ENCODE results near the gene ERC1. TPM values are rescaled to one million over a fixed set of nuclear protein-coding genes. Genes with fewer than 3 reads are reported as not detected.

ERC1 gene
- total RNA-seq, 1 experiment from 2014 or later, result 55.1 TPM

DNA sequence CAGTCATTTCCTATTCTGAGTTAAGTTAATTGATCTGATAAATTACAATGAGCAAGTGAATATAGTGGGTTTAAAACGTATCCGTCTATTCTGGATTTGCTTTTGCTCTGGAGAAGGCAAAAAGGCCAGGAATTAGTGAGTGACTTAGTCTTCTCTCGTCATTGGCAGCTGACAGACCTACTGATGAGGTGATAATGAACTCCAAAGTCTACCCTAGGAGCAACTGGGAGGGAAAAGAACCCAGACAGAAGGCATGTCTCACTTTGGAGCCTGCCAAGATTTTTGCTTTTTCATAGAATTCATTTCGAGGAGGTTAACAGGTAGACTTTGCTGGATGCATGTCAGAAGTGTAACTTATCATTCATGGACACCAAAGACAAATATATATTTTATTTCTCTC, 333.1 kb downstream of the ERC1 start:
- POLR2A ChIA-PET, result no interaction called here
- DNase-seq (ENCODE audit: unreplicated experiment), result no peak
- H3K27ac Mint-ChIP-seq (ENCODE audit: low read depth, unreplicated experiment), result no peak overlapping the region
- BruUV-seq (replicated peaks), result no TSS peak
- H3K9me3 Mint-ChIP-seq (ENCODE audit: unreplicated experiment), result no peaks in the 10 kb centered on the region
- CTCF ChIA-PET, result interaction anchor here (0.6 kb wide), 1 partner anchor 60 kb away, joined by 3 read pairs; no protein-coding TSS in a partner anchor
- H3K4me3 Mint-ChIP-seq (ENCODE audit: unreplicated experiment), result no peak overlapping the region
- TF ChIP-seq, protein P1, sequence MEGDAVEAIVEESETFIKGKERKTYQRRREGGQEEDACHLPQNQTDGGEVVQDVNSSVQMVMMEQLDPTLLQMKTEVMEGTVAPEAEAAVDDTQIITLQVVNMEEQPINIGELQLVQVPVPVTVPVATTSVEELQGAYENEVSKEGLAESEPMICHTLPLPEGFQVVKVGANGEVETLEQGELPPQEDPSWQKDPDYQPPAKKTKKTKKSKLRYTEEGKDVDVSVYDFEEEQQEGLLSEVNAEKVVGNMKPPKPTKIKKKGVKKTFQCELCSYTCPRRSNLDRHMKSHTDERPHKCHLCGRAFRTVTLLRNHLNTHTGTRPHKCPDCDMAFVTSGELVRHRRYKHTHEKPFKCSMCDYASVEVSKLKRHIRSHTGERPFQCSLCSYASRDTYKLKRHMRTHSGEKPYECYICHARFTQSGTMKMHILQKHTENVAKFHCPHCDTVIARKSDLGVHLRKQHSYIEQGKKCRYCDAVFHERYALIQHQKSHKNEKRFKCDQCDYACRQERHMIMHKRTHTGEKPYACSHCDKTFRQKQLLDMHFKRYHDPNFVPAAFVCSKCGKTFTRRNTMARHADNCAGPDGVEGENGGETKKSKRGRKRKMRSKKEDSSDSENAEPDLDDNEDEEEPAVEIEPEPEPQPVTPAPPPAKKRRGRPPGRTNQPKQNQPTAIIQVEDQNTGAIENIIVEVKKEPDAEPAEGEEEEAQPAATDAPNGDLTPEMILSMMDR (IDR thresholded peaks at IDR 0.05; ENCODE audit: unreplicated experiment), result no peak
- H3K4me1 Mint-ChIP-seq (ENCODE audit: insufficient read depth, unreplicated experiment), result peaks cover 4% of the 10 kb centered on the region
- intact Hi-C loops (cut with micrococcal nuclease), result no loop called here
- H3K36me3 Mint-ChIP-seq (ENCODE audit: insufficient read depth, unreplicated experiment), result no peaks in the 10 kb centered on the region
- H3K27me3 Mint-ChIP-seq (ENCODE audit: insufficient read depth, unreplicated experiment), result no peaks in the 10 kb centered on the region

DNA sequence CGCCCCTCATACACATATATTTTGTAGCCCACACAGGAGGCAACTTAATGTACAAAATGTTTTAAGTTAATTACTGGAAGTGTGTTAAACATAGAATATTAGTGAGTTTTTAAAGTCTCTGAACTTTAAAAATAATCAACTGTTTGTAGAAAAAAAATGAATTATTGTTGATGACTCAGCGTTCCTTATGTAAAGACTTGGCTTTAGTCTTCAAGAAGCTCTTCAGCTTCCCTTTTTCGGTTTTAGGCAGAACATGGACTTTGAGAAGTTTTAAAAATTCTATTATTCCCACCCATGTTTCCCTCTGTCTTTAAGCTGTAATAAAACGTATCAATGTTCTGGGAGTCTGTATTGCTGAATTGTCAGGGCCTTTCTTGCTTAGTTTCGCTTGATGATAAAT, 333.9 kb downstream of the ERC1 start:
- Mint-ChIP-seq H3K36me3 (ENCODE audit: insufficient read depth, unreplicated experiment) (no peaks in the 10 kb centered on the region), H3K27me3 (ENCODE audit: insufficient read depth, unreplicated experiment) (no peaks in the 10 kb centered on the region), H3K4me3 (ENCODE audit: unreplicated experiment) (no peak overlapping the region), H3K4me1 (ENCODE audit: insufficient read depth, unreplicated experiment) (no peaks in the 10 kb centered on the region), H3K9me3 (ENCODE audit: unreplicated experiment) (no peaks in the 10 kb centered on the region), H3K27ac (ENCODE audit: low read depth, unreplicated experiment) (no peak overlapping the region)
- intact Hi-C loops (cut with micrococcal nuclease), result no loop called here
- CTCF ChIA-PET, result interaction anchor here (0.6 kb wide), 1 partner anchor 709 kb away, joined by 3 read pairs; no protein-coding TSS in a partner anchor
- POLR2A ChIA-PET, result no interaction called here
- BruUV-seq (replicated peaks), result no TSS peak
- TF ChIP-seq, protein P1 (IDR thresholded peaks at IDR 0.05; ENCODE audit: unreplicated experiment), result no peak
- DNase-seq (ENCODE audit: unreplicated experiment), result no peak

DNA sequence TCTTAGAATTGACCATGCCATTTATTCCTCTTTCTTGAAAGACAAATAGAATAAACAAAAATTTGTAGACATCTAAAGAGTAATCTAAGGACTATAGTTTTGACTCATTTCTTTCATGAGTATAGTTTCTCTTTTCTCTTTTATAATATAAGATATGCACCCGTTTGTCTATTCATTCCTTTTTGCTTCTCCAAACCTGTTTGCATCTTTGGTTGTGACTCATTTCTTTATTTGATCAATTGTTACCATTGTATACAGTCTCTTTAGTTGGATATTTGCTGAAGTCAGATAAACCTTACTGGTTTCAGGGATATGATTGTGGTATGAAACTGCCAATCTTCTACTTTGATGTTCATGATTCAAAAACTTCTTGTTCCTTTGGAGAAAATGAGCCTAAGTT, 334.6 kb downstream of the ERC1 start:
- Mint-ChIP-seq H3K27me3 (ENCODE audit: insufficient read depth, unreplicated experiment) (no peaks in the 10 kb centered on the region), H3K4me3 (ENCODE audit: unreplicated experiment) (no peak overlapping the region), H3K27ac (ENCODE audit: low read depth, unreplicated experiment) (no peak overlapping the region), H3K9me3 (ENCODE audit: unreplicated experiment) (no peaks in the 10 kb centered on the region), H3K36me3 (ENCODE audit: insufficient read depth, unreplicated experiment) (no peaks in the 10 kb centered on the region), H3K4me1 (ENCODE audit: insufficient read depth, unreplicated experiment) (peaks cover 6% of the 10 kb centered on the region)
- intact Hi-C loops (cut with micrococcal nuclease), result no loop called here
- TF ChIP-seq, protein P1 (IDR thresholded peaks at IDR 0.05; ENCODE audit: unreplicated experiment), result no peak
- no peak for DNase-seq (ENCODE audit: unreplicated experiment)
- BruUV-seq (replicated peaks), result no TSS peak
- ChIA-PET POLR2A (no interaction called here), CTCF (interaction anchor here (0.6 to 1.1 kb wide), 2 partner anchors 146 to 709 kb away, joined by 3 read pairs; no protein-coding TSS in a partner anchor)

DNA sequence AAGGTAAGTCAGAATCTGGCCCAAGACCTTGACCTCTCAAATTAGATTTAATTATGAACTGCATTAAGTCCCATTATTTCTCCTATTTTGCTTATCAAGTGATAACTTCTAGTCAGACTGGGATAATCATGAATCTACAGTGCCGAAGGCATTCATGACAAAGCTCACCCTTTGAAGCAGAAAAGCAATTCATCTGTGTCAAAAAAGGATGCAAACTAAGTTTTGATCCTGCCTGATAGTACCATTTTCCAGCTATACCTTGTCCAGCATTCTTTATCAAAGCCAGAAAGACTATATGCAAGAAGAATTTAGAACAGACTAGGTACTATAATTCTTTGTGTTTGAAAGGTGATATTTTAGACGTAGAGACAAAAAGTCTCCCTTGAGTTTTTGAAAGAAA, 335.2 kb downstream of the ERC1 start:
- DNase-seq (ENCODE audit: unreplicated experiment), result no peak
- H3K4me1 Mint-ChIP-seq (ENCODE audit: insufficient read depth, unreplicated experiment), result peaks cover 9% of the 10 kb centered on the region
- H3K27ac Mint-ChIP-seq (ENCODE audit: low read depth, unreplicated experiment), result no peak overlapping the region
- POLR2A ChIA-PET, result no interaction called here
- TF ChIP-seq, protein P1 (IDR thresholded peaks at IDR 0.05; ENCODE audit: unreplicated experiment), result no peak
- no TSS peak for BruUV-seq (replicated peaks)
- no peaks in the 10 kb centered on the region for H3K9me3 Mint-ChIP-seq (ENCODE audit: unreplicated experiment)
- no peak overlapping the region for H3K4me3 Mint-ChIP-seq (ENCODE audit: unreplicated experiment)
- intact Hi-C loops (cut with micrococcal nuclease), result no loop called here
- CTCF ChIA-PET, result interaction anchor here (1.1 kb wide), 1 partner anchor 145 kb away, joined by 3 read pairs; no protein-coding TSS in a partner anchor
- no peaks in the 10 kb centered on the region for H3K36me3 Mint-ChIP-seq (ENCODE audit: insufficient read depth, unreplicated experiment)
- no peaks in the 10 kb centered on the region for H3K27me3 Mint-ChIP-seq (ENCODE audit: insufficient read depth, unreplicated experiment)
